Tongue (tissue), 1 donor: ENCODE measurements around the gene FAM163B. TPM values are rescaled to one million over a fixed set of nuclear protein-coding genes. Genes with fewer than 3 reads are reported as not detected.

ENCODE experiments used
- total RNA-seq: library from RNA; depleted of rRNA; stranded (reverse); fragments of >200 nt; gene quantifications from one replicate; pipeline ENCODE4 v1.2.3, GENCODE V29; 2014

Gene FAM163B
- total RNA-seq, 1 donor from 2014 or later: not detected

Other genes with a start within 250 kb of the FAM163B start
- 160 TPM for gene SURF4, start 233.3 kb downstream of the FAM163B start, total RNA-seq
- gene STKLD1, start 233.0 kb downstream of the FAM163B start, total RNA-seq: 0.41 TPM
- 19.0 TPM for gene REXO4, start 191.4 kb downstream of the FAM163B start, total RNA-seq
- gene ADAMTS13, start 187.0 kb downstream of the FAM163B start, total RNA-seq: 4.2 TPM
- gene CACFD1, start 149.4 kb downstream of the FAM163B start, total RNA-seq: 6.8 TPM
- gene SLC2A6, start 130.3 kb downstream of the FAM163B start, total RNA-seq: 0.92 TPM
- gene MYMK, start 84.4 kb downstream of the FAM163B start, total RNA-seq: 18.3 TPM
- 4.3 TPM for gene ADAMTSL2, start 74.7 kb downstream of the FAM163B start, total RNA-seq
- 0.10 TPM for gene DBH, start 27.0 kb upstream of the FAM163B start, total RNA-seq
- gene SARDH, start 129.0 kb upstream of the FAM163B start, total RNA-seq: 8.0 TPM